H1 (cell line): Measurements from ENCODE around the gene ARR3. TPM values are rescaled to one million over a fixed set of nuclear protein-coding genes. Genes with fewer than 3 reads are reported as not detected.

Source experiments
- CTCF ChIA-PET: fragments of 300-600 bp; sonication (Branson Sonifier 250); formaldehyde crosslinking; loops from one replicate; lab custom pipeline; 2021; ENCODE audit not compliant: partially characterized antibody; lab: Charles Lee
- POLR2A ChIA-PET: fragments of 300-600 bp; sonication (Branson Sonifier 250); formaldehyde crosslinking; loops from one replicate; lab custom pipeline; 2021; ENCODE audit warnings: inconsistent platforms; ENCODE audit not compliant: partially characterized antibody; lab: Charles Lee
- DNase-seq, 2 experiments: peaks; one replicate each; pipeline versions ENCODE4 v3.0.0 to v3.0.0-alpha.2; 2010 to 2022; ENCODE audit warnings: low spot score in 2 of 2, low read depth in 1 of 2, mixed read lengths in 1 of 2
- FAIRE-seq: peaks from 2 replicates; lab custom pipeline; 2011; peaks lifted over from hg19 to GRCh38; lab: Jason Lieb, UNC
- H2AFZ ChIP-seq: 2 replicates; pipeline ENCODE4 v1.8.1; 2012; ENCODE audit warnings: low read length, inconsistent platforms
- H2AK5ac ChIP-seq: 2 replicates; pipeline ENCODE4 v1.6.1; 2013; ENCODE audit warnings: low read depth, low read length
- H2BK120ac ChIP-seq: replicated peaks from 2 replicates; pipeline ENCODE3; 2013; ENCODE audit warnings: low read depth, low read length, inconsistent platforms
- H2BK12ac ChIP-seq: 2 replicates; pipeline ENCODE4 v1.6.1; 2013; ENCODE audit warnings: low read depth, low read length
- H2BK15ac ChIP-seq: 2 replicates; pipeline ENCODE4 v1.6.1; 2013; ENCODE audit warnings: low read length
- H2BK20ac ChIP-seq: 2 replicates; pipeline ENCODE4 v1.6.1; 2013; ENCODE audit warnings: low read length
- H2BK5ac ChIP-seq: 2 replicates; pipeline ENCODE4 v1.6.1; 2013; ENCODE audit warnings: low read depth, low read length
- H3K14ac ChIP-seq: 2 replicates; pipeline ENCODE4 v1.6.1; 2013; ENCODE audit warnings: inconsistent platforms; ENCODE audit not compliant: insufficient read length
- H3K18ac ChIP-seq: 2 replicates; pipeline ENCODE4 v1.6.1; 2013; ENCODE audit warnings: low read length; ENCODE audit errors: extremely low read depth
- H3K23ac ChIP-seq: 2 replicates; pipeline ENCODE4 v1.6.1; 2013; ENCODE audit warnings: inconsistent platforms; ENCODE audit not compliant: insufficient read length
- H3K23me2 ChIP-seq: 2 replicates; pipeline ENCODE4 v1.6.1; 2013; ENCODE audit warnings: low read depth, low read length
- H3K27ac ChIP-seq: 2 replicates; pipeline ENCODE4 v1.6.1; 2011; ENCODE audit warnings: low read depth, low read length, inconsistent platforms
- H3K27me3 ChIP-seq, 4 experiments: replicated peaks in 1 of 4; 1 replicate in 1 of 4; 2 replicates in 3 of 4; pipeline versions ENCODE4 v1.6.1 to v1.8.1; 2011 to 2013; ENCODE audit warnings: low read length in 3 of 4, mild to moderate bottlenecking in 3 of 4, inconsistent platforms in 2 of 4, mixed read lengths in 2 of 4, moderate library complexity in 1 of 4; ENCODE audit not compliant: control insufficient read depth in 3 of 4, insufficient read depth in 3 of 4; ENCODE audit errors: extremely low read depth in 1 of 4
- H3K36me3 ChIP-seq, 4 experiments: 2 replicates each; pipeline versions ENCODE4 v1.6.1 to v1.8.1; 2011 to 2013; ENCODE audit warnings: mild to moderate bottlenecking in 4 of 4, low read length in 3 of 4, moderate library complexity in 2 of 4, control low read depth in 1 of 4, inconsistent platforms in 1 of 4; ENCODE audit not compliant: insufficient read depth in 4 of 4, control insufficient read depth in 2 of 4
- H3K4ac ChIP-seq: replicated peaks from 2 replicates; pipeline ENCODE3; 2013; ENCODE audit warnings: low read length, low read depth, mixed read lengths, inconsistent platforms; ENCODE audit not compliant: insufficient read length
- H3K4me1 ChIP-seq, 4 experiments: replicated peaks in 1 of 4; 1 replicate in 1 of 4; 2 replicates in 3 of 4; pipeline versions ENCODE4 v1.6.1 to v1.8.1; 2011 to 2013; ENCODE audit warnings: low read length in 3 of 4, inconsistent platforms in 2 of 4, mixed read lengths in 1 of 4; ENCODE audit not compliant: insufficient read depth in 4 of 4, control insufficient read depth in 3 of 4
- H3K4me2 ChIP-seq, 2 experiments: 2 replicates each; pipeline versions ENCODE4 v1.6.1 to v1.8.1; 2011 to 2013; ENCODE audit warnings: low read depth in 2 of 2, low read length in 2 of 2, control low read depth in 1 of 2, inconsistent platforms in 1 of 2, mild to moderate bottlenecking in 1 of 2; ENCODE audit not compliant: insufficient read depth in 1 of 2
- H3K4me3 ChIP-seq, 4 experiments: fragments of 200-600, 300-600 bp in 1 of 4; sonication (generic), shearing (Covaris generic), sonication (Bioruptor Twin) in 1 of 4; 2 replicates each; pipeline versions ENCODE4 v1.5.1 to v1.8.1; 2011 to 2016; ENCODE audit warnings: low read length in 4 of 4, low read depth in 3 of 4, control low read depth in 2 of 4, inconsistent platforms in 2 of 4, mild to moderate bottlenecking in 2 of 4, mixed read lengths in 1 of 4, moderate library complexity in 1 of 4; ENCODE audit not compliant: insufficient read depth in 2 of 4; ENCODE audit errors: extremely low read depth in 1 of 4
- H3K56ac ChIP-seq: replicated peaks from 2 replicates; pipeline ENCODE3; 2013; ENCODE audit warnings: low read depth, mild to moderate bottlenecking, mixed read lengths, low read length, inconsistent platforms; ENCODE audit not compliant: insufficient read length
- H3K79me1 ChIP-seq: 2 replicates; pipeline ENCODE4 v1.6.1; 2013; ENCODE audit warnings: low read depth, low read length, control low read depth
- H3K79me2 ChIP-seq, 2 experiments: 2 replicates each; pipeline versions ENCODE4 v1.6.1 to v1.8.1; 2012 to 2013; ENCODE audit warnings: low read length in 2 of 2, mild to moderate bottlenecking in 2 of 2, inconsistent platforms in 1 of 2; ENCODE audit not compliant: insufficient read depth in 2 of 2, control insufficient read depth in 1 of 2
- H3K9ac ChIP-seq, 4 experiments: replicated peaks in 1 of 4; 1 replicate in 1 of 4; 2 replicates in 3 of 4; pipeline versions ENCODE4 v1.6.1 to v1.8.1; 2011 to 2013; ENCODE audit warnings: low read depth in 3 of 4, low read length in 3 of 4, control low read depth in 2 of 4, mild to moderate bottlenecking in 2 of 4, moderate library complexity in 2 of 4, inconsistent platforms in 1 of 4; ENCODE audit errors: extremely low read depth in 1 of 4
- H3K9me3 ChIP-seq, 2 experiments: 2 replicates each; pipeline versions ENCODE4 v1.6.1 to v1.8.1; 2012 to 2013; ENCODE audit warnings: mild to moderate bottlenecking in 2 of 2, moderate library complexity in 2 of 2, control low read depth in 1 of 2, inconsistent platforms in 1 of 2, low read depth in 1 of 2, low read length in 1 of 2, mixed read lengths in 1 of 2; ENCODE audit not compliant: insufficient read depth in 2 of 2
- H4K20me1 ChIP-seq, 2 experiments: replicated peaks in 1 of 2; 2 replicates each; pipeline versions ENCODE3 to v1.8.1; 2011 to 2013; ENCODE audit warnings: inconsistent platforms in 2 of 2, low read length in 2 of 2, mild to moderate bottlenecking in 1 of 2; ENCODE audit not compliant: insufficient read depth in 2 of 2, control insufficient read depth in 1 of 2
- H4K5ac ChIP-seq: 2 replicates; pipeline ENCODE4 v1.6.1; 2013; ENCODE audit warnings: low read length, low read depth, mixed read lengths, inconsistent platforms; ENCODE audit not compliant: insufficient read length
- H4K8ac ChIP-seq: 2 replicates; pipeline ENCODE4 v1.8.0; 2013; ENCODE audit warnings: mild to moderate bottlenecking, moderate library complexity, low read length, inconsistent platforms; ENCODE audit not compliant: insufficient read depth; ENCODE audit errors: extremely low read depth
- H4K91ac ChIP-seq: replicated peaks from 2 replicates; pipeline ENCODE3; 2013; ENCODE audit warnings: low read length, mixed read lengths, inconsistent platforms; ENCODE audit not compliant: insufficient read length
- ATF3 ChIP-seq: IDR thresholded peaks from 2 replicates; pipeline ENCODE4 v1.6.1; 2011; ENCODE audit warnings: low read depth, mild to moderate bottlenecking, low read length; ENCODE audit not compliant: insufficient read depth
- CHD1 ChIP-seq: IDR thresholded peaks from 2 replicates; pipeline ENCODE4 v1.6.1; 2012; ENCODE audit warnings: low read depth, low read length, improper control_type of control experiment
- CHD2 ChIP-seq: IDR thresholded peaks from 2 replicates; pipeline ENCODE4 v1.6.1; 2012; ENCODE audit warnings: low read length, improper control_type of control experiment
- CREB1 ChIP-seq: IDR thresholded peaks from 2 replicates; pipeline ENCODE4 v1.6.1; 2012; ENCODE audit warnings: inconsistent platforms
- E2F6 ChIP-seq: IDR thresholded peaks from 2 replicates; pipeline ENCODE4 v1.6.1; 2012; ENCODE audit warnings: inconsistent platforms
- FOSL1 ChIP-seq: IDR thresholded peaks from 2 replicates; pipeline ENCODE4 v1.6.1; 2011; ENCODE audit warnings: mild to moderate bottlenecking, low read depth, low read length, moderate library complexity; ENCODE audit not compliant: insufficient read depth
- HDAC2 ChIP-seq, 2 experiments: fragments of 300-600 bp in 1 of 2; sonication (generic) in 1 of 2; IDR thresholded peaks; 2 replicates each; pipeline ENCODE4 v1.6.1; 2011 to 2012; ENCODE audit warnings: low read depth in 2 of 2, low read length in 2 of 2, mild to moderate bottlenecking in 2 of 2, moderate library complexity in 2 of 2, borderline replicate concordance in 1 of 2, inconsistent platforms in 1 of 2
- JUN ChIP-seq: IDR thresholded peaks from 2 replicates; pipeline ENCODE4 v1.6.1; 2011; ENCODE audit warnings: low read depth, mild to moderate bottlenecking, improper control_type of control experiment, low read length
- JUND ChIP-seq: IDR thresholded peaks from 2 replicates; pipeline ENCODE4 v1.6.1; 2011; ENCODE audit warnings: mild to moderate bottlenecking, improper control_type of control experiment, low read length
- KDM1A ChIP-seq: fragments of 200-600, 300-600 bp; sonication (generic); IDR thresholded peaks from 2 replicates; pipeline ENCODE4 v1.7.1; 2016; ENCODE audit warnings: mild to moderate bottlenecking, low read length, borderline replicate concordance
- KDM5A ChIP-seq: fragments of 200-600 bp; IDR thresholded peaks from 2 replicates; pipeline ENCODE4 v1.7.1; 2012; ENCODE audit warnings: mild to moderate bottlenecking, low read length, inconsistent platforms, mixed read lengths
- MAX ChIP-seq: IDR thresholded peaks from 2 replicates; pipeline ENCODE4 v1.6.1; 2012; ENCODE audit warnings: inconsistent platforms
- PHF8 ChIP-seq: fragments of 200-600 bp; sonication (generic); conservative IDR thresholded peaks from 2 replicates; pipeline ENCODE4 v1.7.1; 2012; ENCODE audit warnings: low read depth, mild to moderate bottlenecking, inconsistent platforms, low read length, moderate library complexity
- SP1 ChIP-seq: IDR thresholded peaks from 2 replicates; pipeline ENCODE4 v1.6.1; 2011; ENCODE audit warnings: low read depth, low read length
- SP4 ChIP-seq: IDR thresholded peaks from 2 replicates; pipeline ENCODE4 v1.6.1; 2012; ENCODE audit warnings: low read length, inconsistent platforms
- polyA plus RNA-seq, 7 experiments: library from polyadenylated mRNA; depleted of rRNA in 3 of 7; stranded (reverse) in 5 of 7; unstranded in 2 of 7; fragments of >200 nt in 5 of 7; fragments of 200-250 nt in 2 of 7; gene quantifications; 1 replicate in 5 of 7; 2 replicates in 1 of 7; 4 replicates in 1 of 7; pipeline versions ENCODE4 v1.2.1 to v1.2.3, GENCODE V29; 2011 to 2013; ENCODE audit warnings: missing spikeins in 2 of 7, mixed read lengths in 2 of 7
- total RNA-seq: library from RNA; stranded (reverse); fragmentation: NEBNext Ultra II Directional; extraction: Animal tissue kit (Norgen Biotek cat#: 25700); gene quantifications from 2 replicates; pipeline ENCODE4 v1.2.1, GENCODE V29; 2021

ARR3 gene
- total and polyA plus RNA-seq, 2 of the 8 experiments (the other 6 are each of a cell fraction or from before 2014, with no cell fraction given), result not detected

- FAIRE-seq, result no peak
- POLR2A ChIA-PET, result no interaction called here
- TF ChIP-seq CHD2 (no peak), FOSL1 (no peak), ATF3 (no peak), KDM1A (no peak), KDM5A (no peak), HDAC2 (IDR thresholded peaks at IDR 0.05; ENCODE audit: borderline replicate concordance in 1 of 2, low read depth in 2 of 2, low read length in 2 of 2) (no peak), E2F6 (no peak), JUN (no peak), PHF8 (no peak), JUND (no peak), MAX (no peak), SP1 (no peak), SP4 (no peak), CHD1 (no peak), CREB1 (no peak)
Measured at GRCh38 chrX:70226048-70226447, 42.1 kb upstream of the ARR3 start.

More at GRCh38 chrX:70226048-70226447, 42.1 kb upstream of the ARR3 start:
- Histone ChIP-seq H2AFZ (no peak overlapping the region), H3K79me1 (no peaks in the 10 kb centered on the region), H3K23ac (no peak overlapping the region), H2BK120ac (no peak overlapping the region), H3K27ac (no peak overlapping the region), H3K23me2 (no peaks in the 10 kb centered on the region), H3K4me1 (no peaks in the 10 kb centered on the region), H3K27me3 (no peaks in the 10 kb centered on the region), H3K4me3 (no peak overlapping the region), H3K36me3 (no peaks in the 10 kb centered on the region), H3K79me2 (no peaks in the 10 kb centered on the region), H2BK12ac (no peak overlapping the region), H3K4ac (no peak overlapping the region), H3K18ac (no peak overlapping the region), H3K56ac (no peak overlapping the region), H3K9ac (no peak overlapping the region), H3K4me2 (no peak overlapping the region), H2BK15ac (no peak overlapping the region), H4K20me1 (no peaks in the 10 kb centered on the region), H3K14ac (no peak overlapping the region), H4K5ac (no peak overlapping the region), H2AK5ac (no peak overlapping the region), H4K8ac (no peak overlapping the region), H2BK5ac (no peak overlapping the region), H4K91ac (no peak overlapping the region), H3K9me3 (no peaks in the 10 kb centered on the region), H2BK20ac (no peak overlapping the region)
- DNase-seq, result no peak
- CTCF ChIA-PET, result interaction anchor here (1.3 kb wide), 1 partner anchor 29 kb away, joined by 3 read pairs; no protein-coding TSS in a partner anchor
